NCI-H2171 (cell line): Measurements from ENCODE around the gene RPS14.
A peak's percentile ranks its signal among the peaks of the same experiment; 100 is the strongest.
"Not testable (repeated sequence)": the region's sequence is repeated elsewhere in the genome, so short reads cannot be mapped to it uniquely, and the experiment has no call there.

ENCODE experiments used
- DNase-seq: peaks from one replicate; lab custom pipeline; 2025; lab: John Stamatoyannopoulos, UW

The RPS14 gene

DNA sequence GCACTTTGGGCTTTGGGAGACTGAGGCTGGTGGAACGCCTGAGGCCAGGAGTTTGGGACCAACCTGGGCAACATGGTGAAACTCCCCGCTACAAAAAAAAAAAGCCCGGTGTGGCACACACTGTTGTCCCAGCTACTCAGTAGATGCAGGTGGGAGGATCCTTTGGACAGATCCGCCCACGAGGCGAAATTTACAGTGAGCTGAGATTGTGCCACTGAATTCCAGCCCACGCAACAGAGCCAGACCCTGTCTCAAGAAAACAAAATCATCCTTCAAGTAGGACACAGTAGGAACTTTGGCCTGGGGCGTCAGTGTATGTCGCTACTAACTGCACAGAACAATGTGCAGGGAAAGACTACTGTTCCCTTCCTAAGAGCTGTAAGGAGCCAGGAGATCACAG is 4.8 kb downstream of the RPS14 start:
- no peak for DNase-seq

DNA sequence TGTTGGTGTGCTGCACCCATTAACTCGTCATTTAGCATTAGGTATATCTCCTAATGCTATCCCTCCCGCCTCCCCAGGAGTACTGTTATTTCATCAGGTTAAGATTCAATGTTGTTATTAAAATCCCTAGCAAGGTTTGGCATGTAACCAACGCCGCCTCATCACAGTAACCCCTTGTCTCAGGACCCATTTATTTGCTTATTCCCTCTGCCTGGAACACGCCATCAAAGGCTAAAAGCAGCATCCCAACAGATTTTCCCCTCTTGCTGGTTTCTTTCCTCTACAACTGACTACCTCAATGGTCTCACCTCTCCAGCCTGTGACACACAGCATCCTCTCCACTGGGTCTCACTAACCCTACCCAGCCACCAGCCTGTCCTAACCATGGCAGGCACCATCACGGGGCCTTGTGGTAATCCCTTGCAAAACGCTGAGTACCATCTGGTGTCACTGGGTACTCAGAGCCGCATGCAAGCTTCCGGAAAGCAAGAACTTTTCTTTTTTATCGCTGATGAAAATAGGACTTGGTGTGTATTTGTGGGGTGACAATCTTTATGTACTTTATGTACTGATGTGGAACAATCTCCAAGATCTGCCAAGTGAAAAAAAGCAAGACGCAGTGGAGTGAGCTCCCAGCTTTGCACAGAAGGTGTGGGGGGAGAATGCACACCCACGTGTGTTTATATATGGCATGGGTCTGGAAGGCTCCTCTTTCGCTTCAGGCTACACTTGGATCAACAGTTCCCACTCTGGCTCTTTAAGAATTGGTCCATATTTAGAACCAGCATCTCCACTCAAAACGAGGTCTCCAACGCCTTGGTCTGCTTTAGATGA is 6.1 kb downstream of the RPS14 start:
- no peak for DNase-seq

DNA sequence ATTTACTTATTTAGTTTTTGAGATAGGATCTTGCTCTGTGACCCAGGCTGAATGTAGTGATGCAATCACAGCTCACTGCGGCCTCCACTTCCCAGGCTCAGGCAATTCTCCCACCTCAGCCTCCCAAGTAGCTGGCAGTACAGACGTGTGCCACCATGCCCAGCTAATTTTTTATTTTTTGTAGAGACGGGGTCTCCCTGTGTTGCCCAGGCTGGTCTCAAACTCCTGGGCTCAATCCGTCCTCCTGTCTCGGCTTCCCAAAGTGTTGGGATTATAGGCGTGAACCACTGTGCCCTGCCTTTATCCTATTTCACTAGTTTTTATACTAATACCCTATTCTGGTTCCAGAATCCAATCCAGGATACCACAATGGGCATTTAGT is 6.8 kb downstream of the RPS14 start:
- no peak for DNase-seq

DNA sequence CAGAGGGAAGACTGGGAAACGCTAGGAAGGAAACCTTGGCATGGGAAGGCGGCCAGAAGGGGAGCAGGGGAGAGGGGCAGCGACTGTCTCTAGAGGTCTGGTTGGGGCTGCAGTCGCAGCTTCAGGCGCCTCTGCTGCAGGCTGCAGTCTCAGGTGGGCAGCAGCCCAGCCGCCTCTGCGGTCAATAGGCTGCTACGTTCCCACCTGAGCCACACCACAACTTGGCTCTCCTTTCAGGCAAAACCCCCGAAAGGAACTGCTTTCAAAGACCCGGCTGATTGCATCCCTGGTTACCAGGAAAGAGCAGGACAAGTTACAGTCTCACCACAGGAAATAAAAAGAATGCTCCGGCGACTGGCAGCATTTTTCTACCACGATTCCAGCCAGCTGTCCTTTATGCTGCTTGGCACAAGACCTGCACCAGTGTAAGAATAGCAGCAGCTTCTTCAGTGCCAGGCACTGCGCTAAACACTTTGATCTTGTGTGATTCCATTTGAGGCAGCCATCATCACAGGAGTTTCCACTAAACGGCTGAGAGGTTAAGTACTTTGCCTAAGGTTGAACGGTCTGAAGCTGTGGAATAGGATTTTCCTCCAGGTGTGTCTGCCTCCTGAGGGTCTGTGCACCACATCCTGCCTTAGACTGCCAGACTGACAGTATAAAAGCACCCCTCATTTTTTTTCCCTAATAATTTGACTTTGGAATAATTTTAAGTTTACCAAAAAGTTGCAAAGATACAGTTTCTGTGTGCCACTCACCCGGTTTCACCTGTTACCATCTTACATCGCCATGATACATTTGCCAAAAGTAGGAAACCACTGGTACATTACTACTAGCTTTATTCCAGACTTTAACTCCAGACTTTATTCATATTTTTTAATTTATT is 7.5 kb downstream of the RPS14 start:
- no peak for DNase-seq

DNA sequence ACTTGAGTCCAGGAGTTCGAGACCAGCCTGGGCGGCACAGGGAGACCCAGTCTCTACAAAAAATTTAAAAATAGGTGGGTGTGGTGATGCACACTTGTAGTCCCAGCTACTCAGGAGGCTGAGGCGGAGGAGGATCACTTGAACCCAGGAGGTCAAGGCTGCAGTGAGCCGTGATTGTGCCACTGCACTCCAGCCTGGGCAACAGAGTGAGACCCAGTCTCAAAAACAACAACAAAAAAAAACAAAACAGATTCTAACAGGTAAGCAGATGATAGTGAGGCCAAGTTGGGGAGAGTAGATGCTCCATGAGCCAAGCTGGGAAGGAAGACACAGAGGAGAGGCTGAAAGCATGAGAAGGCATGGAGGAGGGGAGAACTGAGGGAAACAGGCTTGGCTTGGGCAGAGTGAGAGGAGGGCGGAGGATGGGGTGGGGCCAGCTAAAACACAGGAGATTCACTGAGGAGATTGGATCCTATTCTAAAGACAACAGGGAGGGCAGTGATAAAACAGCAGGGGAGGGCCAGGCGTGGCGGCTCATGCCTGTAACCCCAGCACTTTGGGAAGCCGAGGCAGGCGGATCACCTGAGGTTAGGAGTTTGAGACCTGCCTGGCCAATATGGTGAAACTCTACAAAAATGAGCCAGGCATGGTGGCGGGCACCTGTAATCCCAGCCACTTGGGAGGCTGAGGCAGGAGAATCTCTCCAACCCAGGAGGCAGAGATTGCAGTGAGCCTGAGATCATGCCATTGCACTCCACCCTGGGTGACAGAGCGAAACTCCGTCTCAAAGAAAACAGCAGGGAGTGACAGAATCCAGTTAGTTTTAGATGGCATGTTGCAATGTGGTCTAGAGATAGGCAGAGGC is 8.4 kb downstream of the RPS14 start:
- DNase-seq: no peak

DNA sequence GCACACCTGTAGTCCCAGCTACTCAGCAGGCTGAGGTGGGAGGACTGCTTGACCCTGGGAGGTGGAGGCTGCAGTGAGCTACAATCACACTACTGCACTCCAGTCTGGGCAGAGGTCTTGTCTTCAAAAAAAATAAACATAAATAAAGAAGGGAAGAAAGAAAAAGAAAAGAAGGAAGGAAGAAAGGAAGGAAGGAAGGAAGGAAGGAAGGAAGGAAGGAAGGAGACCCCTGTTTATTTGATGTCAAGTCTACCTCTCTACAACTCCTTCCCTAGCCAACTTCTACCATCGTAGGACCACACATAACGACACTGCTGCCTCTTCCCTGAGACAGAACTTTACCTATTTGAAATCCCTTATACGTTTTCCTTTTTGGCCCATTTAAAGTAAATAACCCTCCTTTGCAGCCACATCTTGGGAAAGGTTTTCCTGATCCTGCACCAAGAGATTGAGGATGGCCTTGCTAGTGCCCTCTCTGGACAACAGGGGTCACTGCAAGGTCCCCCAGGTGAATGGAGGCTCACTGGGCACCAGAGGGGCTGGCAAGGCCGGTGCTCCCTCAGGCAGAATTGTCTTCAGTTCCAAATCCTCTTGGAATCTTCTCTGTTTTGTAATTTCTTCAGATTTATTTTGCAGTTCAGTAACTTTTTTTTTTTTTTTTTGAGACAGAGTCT is 10.5 kb downstream of the RPS14 start:
- DNase-seq: no peak

DNA sequence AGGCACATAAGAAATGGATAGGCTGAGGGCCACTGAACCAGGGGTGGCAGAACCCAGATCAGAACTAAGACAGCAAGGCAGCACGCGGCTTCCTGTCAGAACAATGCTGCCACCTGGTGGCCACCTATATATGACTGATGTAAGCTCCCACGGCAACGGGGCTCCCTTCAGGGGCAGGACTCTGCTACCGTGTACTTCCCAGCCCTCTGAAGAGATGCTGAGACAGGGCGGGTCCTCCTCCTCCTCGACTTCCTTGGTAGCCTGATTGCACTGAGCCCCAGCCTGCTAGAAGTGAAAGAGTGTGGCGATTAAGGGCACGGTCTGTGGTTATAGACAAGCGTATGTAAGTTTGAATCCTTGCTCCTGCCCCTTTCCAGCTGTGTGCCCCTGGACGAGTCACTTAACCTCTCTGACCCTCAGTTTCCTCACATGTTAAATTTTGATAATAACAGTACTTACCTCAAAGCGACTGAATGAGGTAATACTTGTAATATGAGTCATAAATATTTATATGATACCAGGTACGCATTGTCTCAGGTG is 13.3 kb downstream of the RPS14 start:
- DNase-seq: peak; percentile 31

DNA sequence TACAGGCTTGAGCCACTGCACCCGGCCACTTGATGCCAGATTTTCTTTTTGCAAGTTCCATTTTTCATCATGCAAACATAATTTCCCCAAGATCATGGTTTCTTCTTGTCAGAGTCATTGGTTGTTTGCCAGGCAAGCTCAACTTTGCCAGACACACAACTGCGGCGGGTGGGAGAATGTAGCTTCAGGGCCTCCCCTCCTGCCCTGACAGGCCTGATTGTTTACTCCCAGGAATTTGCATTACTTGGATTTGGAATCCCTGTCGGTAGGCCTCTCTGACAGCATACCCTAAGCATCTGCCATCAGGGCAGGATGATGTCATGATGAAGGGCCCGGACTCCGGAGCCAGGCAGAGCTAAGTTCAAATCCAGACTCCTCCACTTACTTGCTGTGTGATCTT is 15.1 kb downstream of the RPS14 start:
- no peak for DNase-seq

DNA sequence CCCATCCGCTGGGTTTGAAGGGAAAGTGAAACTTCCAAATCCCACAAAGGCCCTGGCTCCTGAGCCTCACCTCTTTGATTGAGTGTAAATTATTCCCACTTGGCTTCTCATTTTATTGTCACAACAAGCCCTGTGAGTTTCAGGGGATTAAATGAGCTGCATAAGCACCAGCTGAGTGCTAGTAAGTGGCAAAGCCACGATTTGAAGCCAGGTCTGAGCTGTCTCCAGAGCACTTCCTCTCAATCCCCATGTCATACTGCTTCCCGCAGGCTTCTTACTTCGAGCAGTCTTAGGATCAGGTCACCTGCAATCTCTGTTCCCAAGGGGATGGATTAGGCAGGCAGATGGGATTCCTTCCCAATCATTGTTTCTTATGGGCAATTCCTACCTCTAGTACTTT is 18.0 kb downstream of the RPS14 start:
- no peak for DNase-seq

DNA sequence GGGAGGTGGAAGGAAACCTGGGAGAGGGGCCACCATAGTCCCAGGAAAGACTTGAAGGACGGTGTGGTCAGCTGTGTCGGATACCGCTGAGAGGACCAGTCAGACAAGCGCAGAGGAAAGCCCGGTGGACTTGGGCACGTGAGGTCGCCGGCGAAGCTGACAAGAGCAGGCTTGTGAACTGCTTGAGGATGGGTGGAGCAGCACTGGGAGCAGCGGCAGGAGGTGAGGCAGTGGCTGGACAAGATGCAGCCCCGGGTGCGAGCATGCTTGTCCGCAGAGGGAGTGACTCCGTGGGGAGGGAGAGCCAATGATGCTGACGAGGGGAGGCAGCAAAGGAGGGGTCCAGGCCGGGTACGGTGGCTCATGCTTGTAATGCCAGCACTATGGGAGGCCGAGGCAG is 18.5 kb downstream of the RPS14 start:
- DNase-seq: no peak

DNA sequence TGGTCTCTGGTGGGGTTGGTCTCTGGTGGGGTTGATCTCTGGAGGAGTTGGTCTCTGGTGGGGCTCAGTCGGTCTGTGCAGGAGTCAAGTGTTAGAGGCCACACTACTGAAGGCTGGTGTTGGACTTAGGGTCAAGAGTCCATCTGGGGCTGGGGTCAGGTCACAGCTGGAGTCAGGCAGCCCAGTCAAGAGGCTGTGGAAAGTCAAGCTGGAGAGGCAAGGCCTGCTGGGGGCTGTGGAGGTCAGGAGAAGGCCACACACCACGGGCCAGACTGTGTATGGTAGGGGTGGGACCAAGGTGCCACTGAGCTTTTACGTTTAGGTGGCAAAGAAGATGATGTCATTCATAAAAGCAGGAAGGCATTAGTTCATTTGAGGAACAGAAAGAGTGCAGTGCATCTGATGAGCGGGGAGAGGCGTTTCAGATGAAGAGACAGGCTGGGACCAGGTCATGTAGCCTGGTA is 20.1 kb downstream of the RPS14 start:
- no peak for DNase-seq

DNA sequence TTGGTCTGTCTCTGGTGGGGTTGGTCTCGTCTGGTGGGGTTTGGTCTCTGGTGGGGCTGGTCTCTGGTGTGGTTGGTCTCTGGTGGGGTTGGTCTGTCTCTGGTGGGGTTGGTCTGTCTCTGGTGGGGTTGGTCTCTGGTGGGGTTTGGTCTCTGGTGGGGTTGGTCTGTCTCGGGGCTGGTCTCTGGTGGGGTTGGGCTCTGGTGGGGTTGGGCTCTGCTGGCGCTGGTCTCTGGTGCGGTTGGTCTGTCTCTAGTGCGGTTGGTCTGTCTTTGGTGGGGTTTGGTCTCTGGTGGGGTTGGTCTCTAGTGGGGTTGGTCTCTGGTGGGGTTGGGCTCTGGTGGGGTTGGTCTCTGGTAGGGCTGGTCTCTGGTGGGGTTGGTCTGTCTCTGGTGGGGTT is 20.6 kb downstream of the RPS14 start:
- DNase-seq: no peak

DNA sequence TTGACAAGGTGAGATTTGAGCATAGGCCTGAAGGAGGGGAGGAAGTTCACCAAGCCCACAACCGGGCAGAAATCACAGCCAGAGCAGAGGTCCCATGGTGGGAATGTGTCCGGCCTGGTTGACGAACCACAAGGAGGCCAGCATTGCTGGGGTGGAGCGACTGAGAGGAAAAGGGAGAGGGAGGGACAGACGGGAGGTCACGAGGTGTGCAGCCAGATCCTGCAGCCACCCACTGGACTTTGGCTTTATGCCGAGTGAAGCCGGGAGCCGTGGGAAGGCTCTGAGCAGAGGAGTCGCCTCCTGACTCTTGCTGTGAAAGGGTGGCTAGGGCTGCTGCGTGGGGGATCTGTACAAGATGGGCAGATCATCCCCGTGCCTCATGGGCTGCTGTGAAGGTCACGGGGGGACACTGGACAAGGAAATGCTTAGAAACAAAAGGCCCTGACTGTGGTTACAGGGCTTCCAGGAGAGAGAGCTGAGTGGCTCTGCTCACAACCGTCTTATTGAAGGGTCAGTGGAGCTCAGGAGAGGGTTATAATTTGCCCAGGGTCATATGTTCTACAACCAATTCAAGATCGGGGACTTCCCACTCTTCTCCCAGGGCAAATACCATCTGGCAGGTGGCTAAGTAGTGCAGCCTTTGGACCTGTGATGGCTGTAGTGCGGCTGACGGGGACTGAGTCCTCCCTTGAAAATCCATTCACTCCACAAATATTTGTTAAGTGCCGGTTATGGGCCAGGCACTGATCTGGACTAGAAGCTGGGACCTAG is 21.2 kb downstream of the RPS14 start:
- DNase-seq: no peak

DNA sequence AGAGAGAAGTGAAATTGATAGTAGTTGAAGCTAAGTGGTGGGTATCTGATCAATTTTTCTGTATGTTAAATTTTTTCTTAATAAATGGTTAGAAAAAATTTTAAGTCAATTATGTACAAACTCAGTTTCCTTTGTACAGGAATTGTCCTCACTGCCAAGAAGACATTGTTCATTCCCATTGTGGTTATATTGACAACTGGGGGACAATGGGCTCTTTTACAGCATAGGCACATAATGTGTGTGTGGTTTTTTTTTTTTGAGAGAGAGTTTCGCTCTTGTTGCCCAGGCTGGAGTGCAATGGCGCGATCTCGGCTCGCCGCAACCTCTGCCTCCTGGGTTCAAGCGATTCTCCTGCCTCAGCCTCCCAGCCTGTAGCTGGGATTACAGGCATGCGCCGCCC is 23.4 kb downstream of the RPS14 start:
- not testable (repeated sequence) for DNase-seq

DNA sequence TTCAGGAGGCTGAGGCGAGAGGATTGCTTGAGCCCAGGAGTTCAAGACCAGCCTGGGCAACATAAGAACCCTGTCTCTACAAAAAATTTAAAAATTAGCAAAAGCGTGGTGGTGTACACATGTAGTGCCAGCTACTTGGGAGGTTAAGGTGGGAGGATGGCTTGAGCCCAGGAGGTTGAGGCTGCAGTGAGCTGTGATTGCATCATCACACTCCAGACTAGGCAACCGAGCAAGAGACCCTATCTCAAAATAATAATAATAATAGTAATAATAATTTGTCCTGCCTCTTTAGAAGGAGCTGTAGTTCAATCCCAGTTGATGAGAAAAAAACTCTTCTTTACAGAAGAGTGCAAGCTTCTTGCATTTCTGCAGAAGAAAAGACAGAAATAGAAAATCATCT is 26.8 kb downstream of the RPS14 start:
- DNase-seq: no peak

DNA sequence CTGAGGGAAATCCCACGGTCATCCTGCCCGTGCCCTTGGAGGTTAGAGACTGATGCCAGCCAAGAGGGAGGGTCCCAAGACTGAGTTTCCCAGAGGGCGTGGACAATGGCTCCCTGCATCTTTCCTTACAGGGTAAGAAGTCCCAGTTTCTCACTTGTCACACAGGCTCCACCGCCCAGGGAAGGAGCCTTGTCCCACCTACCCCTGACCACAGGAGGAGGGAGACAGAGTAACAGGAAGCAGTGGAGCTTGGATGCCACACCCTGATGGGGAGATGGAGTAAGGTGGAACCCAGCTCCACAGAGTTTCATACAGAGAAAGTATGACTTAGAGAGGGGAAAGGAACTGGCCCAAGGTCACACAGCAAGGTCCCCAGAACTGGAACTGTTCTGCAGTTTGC is 27.5 kb downstream of the RPS14 start:
- DNase-seq: no peak

DNA sequence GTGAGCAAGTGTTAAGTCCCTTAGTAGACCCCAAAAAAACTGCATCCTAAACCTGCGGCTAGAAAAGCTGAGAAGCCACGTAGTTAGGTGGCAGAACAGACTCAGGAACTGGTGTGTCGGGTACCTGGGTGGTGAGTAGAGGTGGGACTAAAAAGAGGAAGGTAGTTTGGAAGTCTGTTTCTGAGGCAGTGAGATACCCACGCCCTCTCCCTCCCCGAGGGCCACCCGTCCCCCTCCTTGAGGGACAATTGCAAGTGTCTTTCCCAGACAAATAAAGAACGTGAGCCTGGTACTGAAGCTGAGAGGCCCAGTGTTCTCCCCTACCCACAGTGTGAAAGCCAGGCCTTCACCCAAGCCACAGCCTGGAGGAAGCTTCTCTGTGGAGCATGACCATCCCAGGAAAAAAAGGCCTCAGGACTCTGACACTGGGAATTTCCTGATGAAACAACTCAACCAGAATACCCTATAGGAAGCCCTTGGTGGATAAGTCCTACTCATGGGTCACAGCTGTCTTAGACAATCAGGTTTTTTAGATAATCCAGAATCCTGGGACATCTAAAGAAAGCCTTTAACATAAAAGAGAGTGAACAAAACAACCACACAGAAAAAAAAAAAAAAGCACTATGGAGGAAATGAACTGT is 29.8 kb downstream of the RPS14 start:
- no peak for DNase-seq

DNA sequence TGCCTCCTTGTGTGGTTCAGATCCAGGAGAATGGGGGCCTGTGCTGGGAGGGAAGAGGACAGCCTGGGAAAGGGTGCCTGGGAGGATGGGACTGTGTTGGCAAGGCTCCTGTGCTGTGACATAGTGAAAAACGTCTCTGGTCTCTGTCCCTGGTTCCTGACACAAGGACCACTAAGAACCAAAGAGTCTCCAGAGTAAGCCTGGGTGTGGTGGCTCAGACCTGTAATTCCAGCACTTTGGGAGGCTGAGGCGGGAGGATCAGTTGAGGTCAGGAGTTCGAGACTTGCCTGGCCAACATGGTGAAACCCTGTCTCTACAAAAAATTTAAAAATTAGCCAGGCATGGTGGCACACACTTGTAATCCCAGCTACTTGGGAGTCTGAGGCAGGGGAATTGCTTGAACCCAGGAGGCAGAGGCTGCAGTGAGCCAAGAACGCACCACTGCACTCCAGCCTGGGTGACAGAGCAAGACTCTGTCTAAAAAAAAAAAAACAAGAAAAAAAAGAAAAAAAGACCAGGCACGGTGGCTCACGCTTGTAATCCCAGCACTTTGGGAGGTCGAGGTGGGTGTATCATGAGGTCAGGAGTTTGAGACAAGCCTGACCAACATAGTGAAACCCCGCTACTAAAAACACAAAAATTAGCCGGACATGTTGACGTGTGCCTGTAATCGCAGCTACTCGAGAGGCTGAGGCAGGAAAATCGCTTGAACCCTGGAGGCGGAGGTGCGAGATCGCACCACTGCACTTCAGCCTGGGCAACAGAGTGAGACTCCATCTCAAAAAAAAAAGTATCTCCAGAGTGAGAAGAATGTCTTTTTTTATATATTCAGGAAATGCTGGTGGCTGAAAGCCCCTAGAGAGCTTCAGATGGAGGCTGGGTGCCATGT is 35.4 kb downstream of the RPS14 start:
- DNase-seq: not testable (repeated sequence)
